Adrenal gland (tissue), 12 donors: ENCODE data around the gene GTSE1. TPM values are rescaled to one million over a fixed set of nuclear protein-coding genes. Genes with fewer than 3 reads are reported as not detected.

Source experiments
- DNase-seq, 7 donors: peaks; one replicate each; pipeline ENCODE4 v3.0.0-alpha.2; 2019 to 2020
- H3K27ac ChIP-seq, 5 donors: fragments of 200-600 bp; sonication (generic) in 4 of 5; 1 replicate in 3 of 5; 2 replicates in 2 of 5; pipeline versions ENCODE4 v1.5.1 to v1.8.0; 2016 to 2020; ENCODE audit warnings: mild to moderate bottlenecking in 1 of 5
- H3K27me3 ChIP-seq: fragments of 200-600 bp; 2 replicates; pipeline ENCODE4 v1.8.0; 2021
- H3K36me3 ChIP-seq, 2 donors: fragments of 200-600 bp; replicated peaks in 1 of 2; 1 replicate in 1 of 2; 2 replicates in 1 of 2; pipeline versions ENCODE4 v1.5.1 to v1.8.0; 2018 to 2022
- H3K4me1 ChIP-seq, 2 donors: fragments of 200-600 bp; replicated peaks in 1 of 2; 1 replicate in 1 of 2; 2 replicates in 1 of 2; pipeline versions ENCODE4 v1.5.1 to v1.8.0; 2018 to 2021
- H3K4me3 ChIP-seq, 4 donors: fragments of 200-600 bp; sonication (generic) in 3 of 4; one replicate each; pipeline ENCODE4 v1.5.1; 2016 to 2018
- H3K9me3 ChIP-seq, 3 donors: fragments of 200-600 bp; sonication (generic) in 1 of 3; replicated peaks in 1 of 3; 1 replicate in 2 of 3; 2 replicates in 1 of 3; pipeline versions ENCODE4 v1.5.1 to v1.8.0; 2016 to 2021
- POLR2A ChIP-seq, 2 donors: fragments of 450-650 bp; IDR thresholded peaks; one replicate each; pipeline ENCODE4 v1.6.1; 2017; ENCODE audit warnings: antibody characterized with exemption in 2 of 2, mild to moderate bottlenecking in 2 of 2, moderate library complexity in 1 of 2
- WGBS, 4 donors: extraction: QIAGEN DNeasy Blood & Tissue Kit in 2 of 4; methylation state at CpG; one replicate each; pipeline versions ENCODE4 v1.1.5 to v1.1.7; 2013 to 2017; 5-methylcytosine and 5-hydroxymethylcytosine counted together
- intact Hi-C, 2 donors: fragments of 100-400 bp; cut with DNase I; formaldehyde crosslinking; loops; one replicate each; pipeline versions ENCODE4 v1.14.1 to v1.15.0; 2022 to 2023
- polyA plus RNA-seq, 3 donors: library from polyadenylated mRNA; stranded (reverse); fragments of 200-250 nt in 2 of 3; fragments of 350-450 nt in 1 of 3; fragmentation: Illumina TruSeq in 1 of 3; extraction: RNeasy Lipid Tissue Mini Kit (QIAGEN cat#74804) in 1 of 3; gene quantifications; one replicate each; pipeline ENCODE4 v1.2.3, GENCODE V29; 2013 to 2014
- total RNA-seq, 9 donors: library from RNA; depleted of rRNA in 4 of 9; stranded (reverse); fragments of >200 nt in 4 of 9; fragments of 120-200 nt in 1 of 9; fragmentation: NEBNext Ultra II Directional in 1 of 9; extraction: Animal tissue kit (Norgen Biotek cat#: 25700) in 1 of 9; gene quantifications; one replicate each; pipeline versions ENCODE4 v1.1.0 to v1.2.4, GENCODE V29; 2013 to 2023
- TF ChIP-seq, protein P1 (sequence below), 6 experiments: fragments of 450-650 bp in 4 of 6; fragments of 200-600 bp in 2 of 6; sonication (generic) in 1 of 6; IDR thresholded peaks; 1 replicate in 5 of 6; 2 replicates in 1 of 6; pipeline versions ENCODE4 v1.5.1 to v1.8.0; 2016 to 2021; ENCODE audit warnings: antibody characterized with exemption in 6 of 6, mild to moderate bottlenecking in 2 of 6, moderate library complexity in 1 of 6
- donor health status: healthy with polysubstance abuse.
- donor health status: Bipolar disorder and iron deficiency.
- donor health status: DM: yes; HTN: yes; CAD: no.
- donor health status: DM: no; HTN: no; CAD: no.
- donor health status: DM: no; HTN: no; CAD: no.
- donor health status: DM: yes; HTN: yes; CAD: no.

The GTSE1 gene
- total and polyA plus RNA-seq, 12 donors, result 0.06 to 5.7 (median 1.0) TPM

DNA sequence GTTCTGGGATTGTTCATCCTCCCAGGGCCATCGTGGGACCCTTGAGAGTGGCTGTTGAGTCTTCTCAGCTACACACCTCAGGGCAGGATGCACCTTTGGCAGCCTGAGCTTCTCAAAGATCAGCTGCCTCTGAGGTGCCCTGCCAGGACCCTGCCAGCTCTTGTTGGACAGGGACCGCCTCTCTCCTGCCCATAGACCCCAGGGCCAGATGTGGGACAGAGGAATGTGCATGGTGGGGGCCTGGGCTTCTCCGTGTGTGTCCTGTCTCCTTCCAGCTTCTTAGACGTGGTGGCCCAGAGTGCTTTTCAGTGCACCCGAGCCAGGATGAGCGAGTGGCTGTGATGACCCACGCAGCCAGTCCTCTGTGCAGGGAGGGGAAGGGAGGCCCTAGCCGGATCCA, 32.9 kb downstream of the GTSE1 start:
- no peak for TF ChIP-seq POLR2A (IDR thresholded peaks at IDR 0.05)
- TF ChIP-seq, protein P1, sequence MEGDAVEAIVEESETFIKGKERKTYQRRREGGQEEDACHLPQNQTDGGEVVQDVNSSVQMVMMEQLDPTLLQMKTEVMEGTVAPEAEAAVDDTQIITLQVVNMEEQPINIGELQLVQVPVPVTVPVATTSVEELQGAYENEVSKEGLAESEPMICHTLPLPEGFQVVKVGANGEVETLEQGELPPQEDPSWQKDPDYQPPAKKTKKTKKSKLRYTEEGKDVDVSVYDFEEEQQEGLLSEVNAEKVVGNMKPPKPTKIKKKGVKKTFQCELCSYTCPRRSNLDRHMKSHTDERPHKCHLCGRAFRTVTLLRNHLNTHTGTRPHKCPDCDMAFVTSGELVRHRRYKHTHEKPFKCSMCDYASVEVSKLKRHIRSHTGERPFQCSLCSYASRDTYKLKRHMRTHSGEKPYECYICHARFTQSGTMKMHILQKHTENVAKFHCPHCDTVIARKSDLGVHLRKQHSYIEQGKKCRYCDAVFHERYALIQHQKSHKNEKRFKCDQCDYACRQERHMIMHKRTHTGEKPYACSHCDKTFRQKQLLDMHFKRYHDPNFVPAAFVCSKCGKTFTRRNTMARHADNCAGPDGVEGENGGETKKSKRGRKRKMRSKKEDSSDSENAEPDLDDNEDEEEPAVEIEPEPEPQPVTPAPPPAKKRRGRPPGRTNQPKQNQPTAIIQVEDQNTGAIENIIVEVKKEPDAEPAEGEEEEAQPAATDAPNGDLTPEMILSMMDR (IDR thresholded peaks at IDR 0.05), result no peak
- no peak overlapping the region for H3K27ac ChIP-seq
- no peaks in the 10 kb centered on the region for H3K4me1 ChIP-seq
- WGBS, 4 donors, result 90 to 100% (median 96%) methylated on average over 2 to 8 of the region's 8 CpGs
- no peak overlapping the region for H3K4me3 ChIP-seq
- DNase-seq, result no peak
- intact Hi-C loops, result no loop called here
- H3K9me3 ChIP-seq, result no peaks in the 10 kb centered on the region
- no peaks in the 10 kb centered on the region for H3K27me3 ChIP-seq
- no peaks in the 10 kb centered on the region for H3K36me3 ChIP-seq

DNA sequence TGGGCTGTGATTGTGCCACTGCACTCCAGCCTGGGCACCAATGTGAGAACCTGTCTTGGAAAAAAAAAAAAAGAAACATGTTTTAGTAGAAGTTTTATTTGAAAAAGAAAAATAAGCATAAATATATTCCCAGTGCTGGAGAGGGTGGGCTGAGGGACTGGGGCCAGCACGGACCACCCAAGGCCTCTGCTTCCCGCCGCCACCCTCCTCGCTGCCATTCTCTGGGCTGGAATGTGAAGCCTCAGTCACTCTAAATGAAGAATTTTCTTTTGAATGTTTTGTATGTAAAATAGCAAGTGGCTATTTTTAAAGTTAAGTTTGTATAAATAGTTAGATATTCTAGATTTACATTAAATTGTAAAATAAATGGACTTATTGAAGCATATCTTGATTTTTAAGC, 33.8 kb downstream of the GTSE1 start:
- intact Hi-C loops, result no loop called here
- no peak overlapping the region for H3K27ac ChIP-seq
- H3K4me1 ChIP-seq, result no peaks in the 10 kb centered on the region
- H3K36me3 ChIP-seq, result no peaks in the 10 kb centered on the region
- no peaks in the 10 kb centered on the region for H3K27me3 ChIP-seq
- no peak overlapping the region for H3K4me3 ChIP-seq
- TF ChIP-seq, protein P1 (IDR thresholded peaks at IDR 0.05), result no peak
- no peak for TF ChIP-seq POLR2A (IDR thresholded peaks at IDR 0.05)
- 97 to 99% (median 97%) methylated on average over 4 of the region's 4 CpGs for WGBS, 4 donors
- no peaks in the 10 kb centered on the region for H3K9me3 ChIP-seq
- DNase-seq, result no peak

DNA sequence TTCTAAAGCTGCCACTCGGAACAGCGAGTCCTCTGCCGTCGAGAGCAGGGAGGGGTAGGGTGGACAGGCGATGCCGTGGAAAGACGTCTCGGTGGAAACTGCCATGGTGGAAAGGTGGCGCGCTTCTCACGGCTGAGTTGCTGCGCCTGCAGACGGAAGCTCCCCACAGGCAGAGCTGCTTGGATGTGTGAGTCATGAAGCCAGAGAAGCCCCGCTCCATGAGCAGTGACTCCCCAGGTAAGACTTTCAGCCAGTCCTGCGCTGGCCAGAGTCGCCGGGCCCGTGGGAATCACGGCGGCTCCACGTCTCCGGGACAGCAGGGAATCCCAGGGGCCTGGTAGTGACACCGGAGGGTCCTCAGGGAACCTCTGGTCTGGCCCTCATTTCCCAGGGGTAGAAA, 34.8 kb downstream of the GTSE1 start:
- H3K27ac ChIP-seq, result no peak overlapping the region
- H3K4me3 ChIP-seq, result no peak overlapping the region
- H3K4me1 ChIP-seq, result peaks cover 2 to 3% of the 10 kb centered on the region in 2 donors
- intact Hi-C loops, result no loop called here
- no peaks in the 10 kb centered on the region for H3K36me3 ChIP-seq
- H3K27me3 ChIP-seq, result no peaks in the 10 kb centered on the region
- DNase-seq, result no peak
- TF ChIP-seq POLR2A (IDR thresholded peaks at IDR 0.05), result no peak
- TF ChIP-seq, protein P1 (IDR thresholded peaks at IDR 0.05), result no peak
- no peaks in the 10 kb centered on the region for H3K9me3 ChIP-seq
- WGBS, 4 donors, result 87 to 97% (median 94%) methylated on average over 8 to 23 of the region's 23 CpGs

DNA sequence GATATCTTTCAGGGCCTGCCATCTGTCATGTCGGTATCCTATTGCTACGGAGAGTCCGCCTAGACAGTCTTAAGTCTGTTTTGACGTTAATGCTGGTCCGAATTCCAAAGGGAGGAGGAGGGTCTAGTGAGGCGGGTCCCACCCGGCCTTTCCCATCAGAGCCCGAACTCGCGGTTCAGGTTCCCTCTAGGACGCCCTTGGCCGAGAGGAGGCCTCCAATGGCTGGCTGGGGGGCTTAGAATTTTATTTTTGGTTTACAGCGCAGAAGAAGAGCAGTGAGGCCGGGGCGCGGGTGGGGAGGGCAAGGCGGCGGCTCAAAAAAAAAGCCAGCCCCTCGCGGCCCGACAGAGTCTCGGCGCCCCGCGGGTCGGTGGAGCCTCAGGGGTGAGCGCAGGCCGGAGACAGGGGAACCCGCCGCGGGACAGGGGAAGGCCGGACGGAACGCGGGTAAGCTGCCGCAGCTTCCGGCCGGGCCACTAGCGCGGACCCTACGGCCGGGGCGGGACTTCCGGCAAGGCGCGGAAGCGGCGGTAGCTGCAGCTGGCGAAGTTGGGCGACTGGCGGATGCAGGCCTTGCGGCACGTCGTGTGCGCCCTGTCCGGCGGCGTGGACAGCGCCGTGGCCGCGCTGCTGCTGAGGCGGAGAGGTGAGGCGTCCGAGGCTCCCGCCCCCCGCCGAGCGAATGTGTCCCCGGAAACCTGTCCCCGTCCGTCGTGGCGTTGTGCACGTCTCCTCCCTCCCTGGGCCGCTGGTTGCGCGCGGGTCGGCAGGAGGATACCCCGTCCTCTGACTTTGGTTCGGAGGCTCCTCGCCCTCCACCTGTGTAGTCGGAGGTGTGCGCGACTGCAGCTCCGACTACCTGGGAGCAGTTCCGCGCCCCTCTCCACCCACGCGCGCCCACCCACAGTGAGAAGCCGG, 38.8 kb downstream of the GTSE1 start, which contains the start of gene TRMU:
Gene TRMU (plus strand): TSS at position 514 of the 918 bp plus-strand sequence. CDS start 51 bp downstream, at position 565.
- peak within 1 kb of the TSS; percentile 28 to 74 (median 51) for H3K4me3 ChIP-seq
- H3K27ac ChIP-seq, result peak within 1 kb of the TSS; percentile 69 to 93 (median 86)
- DNase-seq, result peak; percentile 81 to 88 (median 83)
- WGBS, 4 donors, result 2 to 4% (median 2%) methylated on average over 40 to 93 of the region's 93 CpGs
- H3K4me1 ChIP-seq, result peaks cover 8 to 10% of the 10 kb centered on the region in 2 donors
- H3K9me3 ChIP-seq, result no peaks in the 10 kb centered on the region
- H3K36me3 ChIP-seq, result peaks cover 0 to 28% of the 10 kb centered on the region in 2 donors
- intact Hi-C loops, result no loop called here
- TF ChIP-seq POLR2A (IDR thresholded peaks at IDR 0.05), result peak in 1 of 2 donors; percentile 78
- TF ChIP-seq, protein P1 (IDR thresholded peaks at IDR 0.05), result peak in 1 of 6 experiments; percentile 8
- H3K27me3 ChIP-seq, result no peaks in the 10 kb centered on the region
